ENCODE data around the gene RNF167. TPM values are rescaled to one million over a fixed set of nuclear protein-coding genes. Genes with fewer than 3 reads are reported as not detected.

Gene RNF167
- total RNA-seq, 2 donors from 2014 or later, result 120 to 123 TPM

- Mint-ChIP-seq H3K36me3 (ENCODE audit: low read depth) (peaks cover 10% of the 10 kb centered on the region), H3K4me1 (peaks cover 8% of the 10 kb centered on the region), H3K27me3 (ENCODE audit: insufficient read depth) (no peaks in the 10 kb centered on the region), H3K27ac (no peak overlapping the region), H3K9me3 (no peaks in the 10 kb centered on the region), H3K4me3 (no peak overlapping the region)
- Histone ChIP-seq H3K9ac (ENCODE audit: extremely low read depth, low read length, poor library complexity, severe bottlenecking) (no peak overlapping the region), H3K4me1 (ENCODE audit: control insufficient read depth, insufficient read depth, low read length) (no peaks in the 10 kb centered on the region), H3K9me3 (ENCODE audit: control insufficient read depth, low read length) (no peaks in the 10 kb centered on the region), H3K27me3 (ENCODE audit: control insufficient read depth, insufficient read depth, low read length, poor library complexity, severe bottlenecking) (no peaks in the 10 kb centered on the region), H3K4me3 (ENCODE audit: low read length) (no peak overlapping the region), H3K36me3 (ENCODE audit: control insufficient read depth, insufficient read depth, low read length) (peaks cover 3% of the 10 kb centered on the region), H3K27ac (ENCODE audit: low read depth, low read length) (no peak overlapping the region)
- WGBS, 2 experiments (ENCODE audit: insufficient coverage in 1 of 2, insufficient read length in 1 of 2), result 96% methylated on average over 12 to 18 of the region's 18 CpGs
- DNase-seq, result no peak
- no peak for TF ChIP-seq CTCF (conservative IDR thresholded peaks at IDR 0.05)
Measured at GRCh38 chr17:4928881-4929280, 11.2 kb upstream of the RNF167 start.

GRCh38 chr17:4931963-4932362, 8.1 kb upstream of the RNF167 start, which contains the start of gene GP1BA:
TSS of gene GP1BA (plus strand) at chr17:4932277. CDS start at chr17:4932605, 328 bp downstream.
- Mint-ChIP-seq H3K4me3 (no peak within 1 kb of the TSS), H3K27ac (peak within 1 kb of the TSS; percentile 48), H3K27me3 (ENCODE audit: insufficient read depth) (no peaks in the 10 kb centered on the region), H3K4me1 (peaks cover 16% of the 10 kb centered on the region), H3K36me3 (ENCODE audit: low read depth) (peaks cover 11% of the 10 kb centered on the region), H3K9me3 (no peaks in the 10 kb centered on the region)
- no peak for TF ChIP-seq CTCF (conservative IDR thresholded peaks at IDR 0.05)
- Histone ChIP-seq H3K27me3 (ENCODE audit: control insufficient read depth, insufficient read depth, low read length, poor library complexity, severe bottlenecking) (no peaks in the 10 kb centered on the region), H3K4me3 (ENCODE audit: low read length) (no peak within 1 kb of the TSS), H3K9ac (ENCODE audit: extremely low read depth, low read length, poor library complexity, severe bottlenecking) (no peak within 1 kb of the TSS), H3K36me3 (ENCODE audit: control insufficient read depth, insufficient read depth, low read length) (peaks cover 12% of the 10 kb centered on the region), H3K27ac (ENCODE audit: low read depth, low read length) (no peak within 1 kb of the TSS), H3K4me1 (ENCODE audit: control insufficient read depth, insufficient read depth, low read length) (no peaks in the 10 kb centered on the region), H3K9me3 (ENCODE audit: control insufficient read depth, low read length) (no peaks in the 10 kb centered on the region)
- no peak for DNase-seq
- WGBS, 2 experiments (ENCODE audit: insufficient coverage in 1 of 2, insufficient read length in 1 of 2), result 92 to 97% methylated on average over 5 to 14 of the region's 14 CpGs

GRCh38 chr17:4932756-4933155, 7.3 kb upstream of the RNF167 start:
- H3K9me3 ChIP-seq (ENCODE audit: control insufficient read depth, low read length), result no peaks in the 10 kb centered on the region
- H3K4me1 ChIP-seq (ENCODE audit: control insufficient read depth, insufficient read depth, low read length), result no peaks in the 10 kb centered on the region
- H3K27me3 ChIP-seq (ENCODE audit: control insufficient read depth, insufficient read depth, low read length, poor library complexity, severe bottlenecking), result no peaks in the 10 kb centered on the region
- Mint-ChIP-seq H3K9me3 (no peaks in the 10 kb centered on the region), H3K4me3 (no peak overlapping the region), H3K27me3 (ENCODE audit: insufficient read depth) (no peaks in the 10 kb centered on the region), H3K4me1 (peaks cover 16% of the 10 kb centered on the region), H3K36me3 (ENCODE audit: low read depth) (peaks cover 17% of the 10 kb centered on the region), H3K27ac (peak overlapping the region; percentile 48)
- H3K27ac ChIP-seq (ENCODE audit: low read depth, low read length), result no peak overlapping the region
- no peak for DNase-seq
- WGBS, 2 experiments (ENCODE audit: insufficient coverage in 1 of 2, insufficient read length in 1 of 2), result 89 to 91% methylated on average over 11 to 12 of the region's 12 CpGs
- peaks cover 19% of the 10 kb centered on the region for H3K36me3 ChIP-seq (ENCODE audit: control insufficient read depth, insufficient read depth, low read length)
- H3K4me3 ChIP-seq (ENCODE audit: low read length), result no peak overlapping the region
- TF ChIP-seq CTCF (conservative IDR thresholded peaks at IDR 0.05), result no peak
- no peak overlapping the region for H3K9ac ChIP-seq (ENCODE audit: extremely low read depth, low read length, poor library complexity, severe bottlenecking)
